ENCODE measurements around the gene REPIN1.

DNA sequence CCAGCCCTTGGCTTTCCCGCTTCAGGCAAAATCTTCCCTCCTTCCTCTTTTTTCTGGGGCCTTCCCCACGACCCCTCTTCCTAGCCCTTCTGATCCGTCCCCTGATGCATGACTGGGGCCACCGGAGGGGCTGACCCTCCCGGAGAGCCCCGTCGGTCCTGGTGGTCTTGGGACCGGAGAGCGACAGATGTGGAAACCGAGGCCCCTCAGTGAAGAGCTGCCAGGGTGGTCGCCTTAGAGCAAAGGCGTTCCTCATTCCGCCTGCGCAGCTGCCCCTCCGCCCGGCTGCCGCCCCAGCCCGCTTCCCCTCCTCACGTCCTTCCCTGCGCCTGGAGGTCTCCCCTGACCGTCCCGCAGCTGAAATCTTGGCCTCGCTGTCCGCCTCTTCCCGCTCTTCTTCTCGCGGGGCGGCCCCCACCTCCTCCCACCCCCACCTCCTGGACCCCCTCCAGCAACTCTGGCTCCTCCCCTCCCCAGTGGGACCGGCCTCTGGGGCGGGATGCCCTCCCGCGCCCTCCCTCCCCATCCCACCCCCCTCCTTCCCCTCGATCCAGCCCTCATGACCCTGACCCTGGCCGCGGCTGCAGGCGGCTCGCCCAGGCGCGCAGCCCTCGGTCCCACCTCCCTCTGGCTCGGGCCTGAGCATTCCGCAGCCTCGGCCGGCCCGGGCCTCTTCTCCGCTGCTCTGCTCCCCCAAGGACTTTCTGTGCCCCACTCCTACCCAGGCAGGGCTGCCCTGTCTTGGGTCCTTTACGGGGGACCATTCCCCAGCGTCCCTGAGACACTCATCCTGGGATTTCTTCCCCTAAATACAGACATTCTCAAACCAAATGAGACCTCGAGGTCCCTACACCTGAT lies 27.1 kb upstream of the REPIN1 start, which contains the start of gene RARRES2:
- TF ChIP-seq, protein P1, sequence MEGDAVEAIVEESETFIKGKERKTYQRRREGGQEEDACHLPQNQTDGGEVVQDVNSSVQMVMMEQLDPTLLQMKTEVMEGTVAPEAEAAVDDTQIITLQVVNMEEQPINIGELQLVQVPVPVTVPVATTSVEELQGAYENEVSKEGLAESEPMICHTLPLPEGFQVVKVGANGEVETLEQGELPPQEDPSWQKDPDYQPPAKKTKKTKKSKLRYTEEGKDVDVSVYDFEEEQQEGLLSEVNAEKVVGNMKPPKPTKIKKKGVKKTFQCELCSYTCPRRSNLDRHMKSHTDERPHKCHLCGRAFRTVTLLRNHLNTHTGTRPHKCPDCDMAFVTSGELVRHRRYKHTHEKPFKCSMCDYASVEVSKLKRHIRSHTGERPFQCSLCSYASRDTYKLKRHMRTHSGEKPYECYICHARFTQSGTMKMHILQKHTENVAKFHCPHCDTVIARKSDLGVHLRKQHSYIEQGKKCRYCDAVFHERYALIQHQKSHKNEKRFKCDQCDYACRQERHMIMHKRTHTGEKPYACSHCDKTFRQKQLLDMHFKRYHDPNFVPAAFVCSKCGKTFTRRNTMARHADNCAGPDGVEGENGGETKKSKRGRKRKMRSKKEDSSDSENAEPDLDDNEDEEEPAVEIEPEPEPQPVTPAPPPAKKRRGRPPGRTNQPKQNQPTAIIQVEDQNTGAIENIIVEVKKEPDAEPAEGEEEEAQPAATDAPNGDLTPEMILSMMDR (IDR thresholded peaks at IDR 0.05; ENCODE audit: low read depth, low read length): no peak
- TF ChIP-seq EZH2phosphoT487 (IDR thresholded peaks at IDR 0.05; ENCODE audit: low read depth): no peak

Data from OCI-LY3 (cell line).